IPS-NIHi11 (cell line): Measurements from ENCODE around the gene ZSCAN12.
A peak's percentile ranks its signal among the peaks of the same experiment; 100 is the strongest.
"Not testable (repeated sequence)": the region's sequence is repeated elsewhere in the genome, so short reads cannot be mapped to it uniquely, and the experiment has no call there.

Experiments used
- DNase-seq: peaks from one replicate; pipeline ENCODE4 v3.0.0; 2012; ENCODE audit warnings: mixed read lengths, low spot score

ZSCAN12 gene

GRCh38 chr6:28393912-28394662 is 5.5 kb downstream of the ZSCAN12 start:
- DNase-seq = no peak

- DNase-seq = no peak
These were observed 8.9 kb downstream of the ZSCAN12 start for GRCh38 chr6:28390688-28391087.

DNA sequence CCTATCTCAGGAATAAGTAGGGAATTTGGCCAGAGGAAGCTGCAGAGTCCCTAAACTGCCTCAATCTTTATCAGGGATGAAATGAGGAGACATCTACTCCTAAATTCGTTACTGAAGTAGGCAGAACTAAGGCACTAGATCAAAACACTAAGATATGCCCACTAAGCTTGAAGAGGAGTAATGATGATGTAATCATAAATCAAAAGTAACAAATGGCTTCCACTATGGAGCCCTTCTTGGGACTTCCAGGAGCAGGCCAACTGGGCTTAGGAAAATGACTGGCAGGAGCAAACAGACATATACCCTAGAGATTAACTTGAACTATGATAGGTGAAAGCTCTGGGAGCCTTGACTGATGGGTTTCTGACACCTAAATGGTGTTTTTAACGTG is 15.4 kb downstream of the ZSCAN12 start:
- DNase-seq = no peak

GRCh38 chr6:28383235-28384142 is 16.1 kb downstream of the ZSCAN12 start:
- peak; percentile 86 for DNase-seq

- no peak for DNase-seq
These were observed 19.2 kb downstream of the ZSCAN12 start for GRCh38 chr6:28380381-28380780.

DNA sequence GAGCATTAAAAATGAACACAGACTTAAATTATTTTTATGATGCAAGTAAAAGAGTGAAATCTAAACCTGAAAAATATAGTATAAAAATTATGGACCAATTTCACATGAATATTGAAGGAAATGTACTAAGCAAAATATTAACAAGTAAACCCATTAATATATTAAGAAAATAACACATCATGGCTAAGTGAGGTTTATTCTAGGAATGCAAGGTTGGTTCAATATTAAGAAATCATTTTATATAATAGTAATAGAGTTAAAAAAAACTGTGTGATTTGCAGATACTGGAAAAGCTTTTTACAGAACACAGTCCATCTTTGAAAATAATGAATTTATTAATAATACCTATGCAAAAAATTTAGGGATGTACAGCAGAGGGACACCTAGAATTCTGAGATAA is 20.9 kb downstream of the ZSCAN12 start:
- no peak for DNase-seq

GRCh38 chr6:28377879-28378278 is 21.7 kb downstream of the ZSCAN12 start:
- DNase-seq = no peak

DNA sequence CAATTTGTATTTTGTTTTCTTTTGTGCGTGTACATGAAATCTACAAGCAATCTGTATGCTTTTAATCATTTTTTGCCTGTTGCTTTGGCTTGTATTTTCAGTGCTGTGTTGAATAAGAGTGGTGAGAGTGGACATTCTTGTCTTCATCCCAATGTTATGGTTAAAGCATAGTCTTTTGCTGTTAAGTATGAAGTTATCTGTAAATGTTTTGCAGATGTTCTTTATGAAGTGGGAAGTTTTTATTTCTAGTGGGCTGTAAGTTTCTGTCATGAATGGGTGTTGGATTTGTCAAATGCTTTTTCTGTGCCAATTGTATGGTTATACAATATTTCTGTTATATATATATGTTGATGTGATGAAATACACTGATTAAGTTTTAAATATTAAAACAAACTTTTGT is 25.6 kb downstream of the ZSCAN12 start:
- no peak for DNase-seq

DNA sequence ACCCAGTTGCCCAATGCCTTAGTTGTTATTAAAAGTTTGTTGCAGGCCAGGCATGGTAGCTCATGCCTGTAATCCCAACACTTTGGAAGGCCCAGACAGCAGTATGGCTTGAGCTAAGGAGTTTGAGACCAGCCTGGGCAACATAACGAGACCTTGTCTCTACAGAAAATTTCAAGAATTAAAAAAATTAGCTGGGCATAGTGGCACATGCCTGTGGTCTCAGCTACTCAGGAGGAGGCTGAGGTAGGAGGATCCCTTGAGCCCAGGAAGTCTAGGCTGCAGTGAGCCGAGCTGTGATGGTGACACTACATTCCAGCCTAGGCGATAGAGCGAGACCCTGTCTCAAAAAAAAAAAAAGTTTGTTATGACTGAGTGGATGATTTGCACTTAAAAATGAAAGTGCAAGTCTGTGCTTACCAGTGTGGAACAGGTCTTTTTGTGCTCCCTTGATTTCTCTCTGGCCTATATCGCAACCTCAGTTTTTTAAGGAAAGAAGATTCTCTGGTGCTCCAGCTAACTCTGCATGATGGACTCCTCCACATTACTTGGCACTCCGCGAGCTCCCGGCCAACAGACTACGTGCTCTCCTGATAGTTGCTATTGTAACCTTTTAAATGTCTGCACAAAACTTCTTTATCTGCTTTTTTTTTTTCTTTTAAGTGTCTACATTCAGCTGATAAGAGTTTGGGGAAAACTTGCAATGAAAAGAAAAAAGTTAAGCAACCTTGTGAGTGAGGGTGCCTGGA is 27.7 kb downstream of the ZSCAN12 start:
- no peak for DNase-seq

DNA sequence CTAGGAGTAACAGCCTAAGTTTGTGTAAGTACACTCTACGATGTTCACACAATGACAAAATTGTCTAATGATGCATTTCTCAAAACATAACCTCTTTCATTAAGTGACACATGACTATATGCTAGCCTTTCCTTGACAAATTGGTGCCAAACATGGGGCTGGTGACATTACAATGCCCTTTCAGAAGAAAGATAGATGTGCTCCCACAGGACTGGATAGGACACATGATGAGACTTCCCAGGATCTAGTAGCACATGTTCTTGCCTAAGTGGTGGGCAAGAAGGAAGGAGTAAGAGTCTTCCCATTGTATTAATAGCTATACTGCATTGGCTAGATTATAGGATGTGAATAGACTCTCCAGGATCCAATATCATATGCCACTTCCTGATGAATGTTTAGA is 28.3 kb downstream of the ZSCAN12 start:
- no peak for DNase-seq

- no peak for DNase-seq
These were observed 29.1 kb downstream of the ZSCAN12 start for GRCh38 chr6:28370440-28370839.

DNA sequence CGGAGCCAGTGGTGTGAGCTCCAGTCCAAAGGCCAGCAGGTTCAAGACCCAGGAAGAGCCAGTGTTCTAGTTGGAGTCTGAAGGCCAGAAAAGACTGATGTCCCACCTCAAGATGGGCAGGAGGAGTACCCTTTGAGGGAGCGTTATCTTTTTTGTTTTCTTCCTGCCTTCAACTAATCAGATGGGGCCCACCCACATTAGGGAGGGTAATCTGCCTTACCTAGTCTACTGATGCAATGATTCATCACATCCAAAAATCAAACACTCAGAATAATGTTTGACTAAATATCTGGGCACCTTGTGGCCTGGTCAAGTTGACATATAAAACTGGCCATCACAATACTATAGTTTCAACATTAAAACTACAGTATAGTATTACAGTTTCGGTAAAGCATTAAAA is 30.1 kb downstream of the ZSCAN12 start:
- no peak for DNase-seq

DNA sequence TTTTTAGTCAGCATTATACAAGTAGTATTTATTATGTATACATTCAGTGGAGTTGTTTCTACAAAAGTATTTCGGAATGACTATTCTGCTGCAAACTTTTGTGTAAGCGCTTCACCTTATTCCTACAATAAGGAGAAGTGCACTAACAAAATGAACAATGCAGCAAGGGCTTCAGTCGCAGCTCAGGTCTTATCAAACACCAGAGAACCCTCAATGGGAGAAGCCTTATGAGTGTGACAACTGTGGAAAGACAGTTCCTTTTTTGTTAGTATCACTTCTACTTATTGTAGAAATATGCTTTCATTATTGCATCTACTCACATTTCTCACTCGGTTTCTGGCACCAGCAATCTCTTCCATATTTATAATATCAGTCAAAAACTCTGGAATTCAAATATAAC is 31.0 kb downstream of the ZSCAN12 start:
- no peak for DNase-seq

DNA sequence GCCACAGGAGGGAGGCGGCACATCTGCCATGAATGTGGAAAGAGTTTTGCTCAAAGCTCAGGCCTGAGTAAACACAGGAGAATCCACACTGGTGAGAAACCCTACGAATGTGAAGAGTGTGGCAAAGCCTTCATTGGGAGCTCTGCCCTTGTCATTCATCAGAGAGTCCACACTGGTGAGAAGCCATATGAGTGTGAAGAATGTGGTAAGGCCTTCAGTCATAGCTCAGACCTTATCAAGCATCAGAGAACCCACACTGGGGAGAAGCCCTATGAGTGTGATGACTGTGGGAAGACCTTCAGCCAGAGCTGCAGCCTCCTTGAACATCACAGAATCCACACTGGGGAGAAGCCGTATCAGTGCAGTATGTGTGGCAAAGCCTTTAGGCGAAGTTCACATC is 34.0 kb downstream of the ZSCAN12 start:
- DNase-seq = not testable (repeated sequence)

DNA sequence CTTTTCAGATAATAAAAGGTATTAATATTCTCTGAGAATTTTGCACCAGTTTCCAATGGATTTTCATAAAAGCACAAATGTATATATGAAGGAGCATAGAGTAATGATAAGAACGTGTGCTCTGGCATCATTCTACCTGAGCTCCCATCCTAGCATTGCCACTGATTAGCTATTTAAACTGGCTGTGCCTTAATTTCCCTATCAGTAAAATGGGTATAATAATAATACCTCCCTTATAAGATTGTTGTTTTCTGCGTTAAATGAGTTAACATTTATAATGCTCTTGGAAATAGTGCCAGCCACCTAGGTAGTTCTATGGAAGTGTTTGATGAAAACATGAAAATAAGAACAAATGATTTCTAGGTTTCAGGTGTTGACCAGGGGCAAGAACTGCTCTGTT is 38.6 kb downstream of the ZSCAN12 start:
- DNase-seq = no peak

GRCh38 chr6:28359562-28359961 is 40.0 kb downstream of the ZSCAN12 start:
- not testable (repeated sequence) for DNase-seq

GRCh38 chr6:28357036-28357435 is 42.5 kb downstream of the ZSCAN12 start:
- no peak for DNase-seq

DNA sequence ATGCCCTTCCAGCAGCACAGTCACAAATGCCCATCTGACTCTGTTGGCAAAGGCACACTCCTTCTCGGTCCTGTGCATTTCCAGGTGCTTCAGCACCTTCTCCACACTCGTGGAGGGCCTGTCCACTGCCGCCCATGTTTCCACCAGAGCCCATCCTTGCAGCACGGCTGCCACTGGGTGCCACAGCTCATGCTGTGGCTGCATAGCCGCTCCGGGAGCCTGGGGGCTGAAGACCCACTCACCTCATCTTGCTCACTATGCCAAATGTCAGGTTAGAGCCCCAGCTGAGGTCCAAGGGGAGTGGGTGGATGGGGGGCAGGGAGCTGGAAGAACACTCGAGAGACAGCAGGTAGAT is 42.9 kb downstream of the ZSCAN12 start:
- no peak for DNase-seq

DNA sequence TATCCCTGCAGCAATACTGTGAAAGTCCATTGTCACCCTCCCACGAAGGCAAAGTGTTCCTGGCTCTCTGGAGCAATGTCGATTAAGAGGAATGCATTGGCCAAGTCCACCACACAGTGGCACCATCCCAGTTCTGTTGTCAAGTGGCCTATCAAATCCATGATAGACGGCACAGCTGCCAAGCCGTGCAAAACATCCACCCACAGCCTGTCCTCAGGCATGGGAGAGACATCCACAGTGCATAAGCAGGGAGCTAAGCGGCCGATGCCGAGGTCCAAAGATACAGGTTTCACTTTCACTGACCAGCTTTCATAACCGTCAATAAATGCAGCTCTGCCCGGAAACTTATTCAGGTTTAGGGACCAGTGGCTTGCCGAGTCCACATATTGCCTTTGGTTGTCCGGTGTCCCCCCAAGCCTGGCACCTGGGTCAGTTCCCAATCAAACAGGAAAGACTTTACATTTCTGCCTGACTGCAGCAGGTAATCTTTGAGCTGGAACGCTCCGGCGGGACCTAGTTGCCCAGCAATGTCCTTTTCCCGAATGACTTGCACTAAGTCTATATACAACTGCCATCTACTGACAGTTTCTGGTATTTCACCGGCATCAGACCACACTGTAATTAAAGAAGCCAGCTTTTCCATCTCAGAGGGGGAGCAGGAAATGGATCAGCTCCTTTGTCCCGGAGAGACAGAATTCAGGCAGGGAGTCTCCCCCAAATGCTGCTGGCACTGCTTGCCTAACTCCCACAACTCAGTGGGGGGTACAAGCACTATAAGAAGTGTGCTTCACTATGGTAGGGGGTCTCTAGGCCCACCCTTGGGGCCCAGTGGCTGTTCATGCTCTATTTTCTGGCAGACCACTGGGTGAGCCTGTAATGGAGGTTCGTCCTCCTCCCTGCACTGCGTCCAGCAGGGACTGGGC is 43.5 kb downstream of the ZSCAN12 start:
- peak; percentile 76 for DNase-seq

GRCh38 chr6:28354688-28355554 is 44.6 kb downstream of the ZSCAN12 start:
- no peak for DNase-seq
